Measurements from ENCODE around the gene YBX2. TPM values are rescaled to one million over a fixed set of nuclear protein-coding genes. Genes with fewer than 3 reads are reported as not detected.

The YBX2 gene
- total and polyA plus RNA-seq, 2 donors (not counting 1 experiment from before 2014, with no cell fraction given) = 0.15 to 0.22 TPM

DNA sequence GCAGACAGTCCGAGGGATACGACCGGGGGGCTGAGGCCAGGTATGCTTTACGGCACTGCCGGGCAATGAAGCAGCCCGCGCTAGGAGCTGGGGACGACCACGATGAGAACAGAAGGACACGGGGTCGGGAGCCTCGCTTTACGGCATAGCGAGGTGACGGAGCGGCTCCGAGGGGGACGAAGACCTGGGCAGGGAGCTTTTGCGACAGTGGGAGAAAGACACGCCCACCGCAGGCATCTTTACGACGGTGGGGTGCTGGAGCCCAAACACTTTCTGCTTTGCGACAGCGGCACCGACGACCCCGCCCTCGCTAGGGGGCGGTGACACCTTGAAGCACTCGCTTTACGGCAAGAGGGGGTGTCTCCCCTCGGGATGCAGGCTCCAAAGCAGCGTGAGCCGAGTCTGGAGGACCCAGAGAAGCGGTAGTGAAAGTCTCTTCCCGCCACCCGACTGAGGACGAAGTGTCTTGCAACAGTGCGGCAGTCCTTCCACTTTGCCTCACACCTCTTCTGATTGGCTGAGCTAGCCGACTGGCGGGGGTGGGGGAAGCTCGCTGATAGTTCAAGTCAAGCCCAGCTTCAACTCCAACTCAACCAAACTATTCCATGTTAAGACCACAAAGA is 35.0 kb upstream of the YBX2 start:
- TF ChIP-seq, protein P1, sequence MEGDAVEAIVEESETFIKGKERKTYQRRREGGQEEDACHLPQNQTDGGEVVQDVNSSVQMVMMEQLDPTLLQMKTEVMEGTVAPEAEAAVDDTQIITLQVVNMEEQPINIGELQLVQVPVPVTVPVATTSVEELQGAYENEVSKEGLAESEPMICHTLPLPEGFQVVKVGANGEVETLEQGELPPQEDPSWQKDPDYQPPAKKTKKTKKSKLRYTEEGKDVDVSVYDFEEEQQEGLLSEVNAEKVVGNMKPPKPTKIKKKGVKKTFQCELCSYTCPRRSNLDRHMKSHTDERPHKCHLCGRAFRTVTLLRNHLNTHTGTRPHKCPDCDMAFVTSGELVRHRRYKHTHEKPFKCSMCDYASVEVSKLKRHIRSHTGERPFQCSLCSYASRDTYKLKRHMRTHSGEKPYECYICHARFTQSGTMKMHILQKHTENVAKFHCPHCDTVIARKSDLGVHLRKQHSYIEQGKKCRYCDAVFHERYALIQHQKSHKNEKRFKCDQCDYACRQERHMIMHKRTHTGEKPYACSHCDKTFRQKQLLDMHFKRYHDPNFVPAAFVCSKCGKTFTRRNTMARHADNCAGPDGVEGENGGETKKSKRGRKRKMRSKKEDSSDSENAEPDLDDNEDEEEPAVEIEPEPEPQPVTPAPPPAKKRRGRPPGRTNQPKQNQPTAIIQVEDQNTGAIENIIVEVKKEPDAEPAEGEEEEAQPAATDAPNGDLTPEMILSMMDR (IDR thresholded peaks at IDR 0.05) = no peak
- TF ChIP-seq EZH2 (IDR thresholded peaks at IDR 0.05; ENCODE audit: borderline replicate concordance, insufficient read depth, low read depth, low read length, poor library complexity, severe bottlenecking) = no peak

More for the DNA sequence above, 35.0 kb upstream of the YBX2 start:
- intact Hi-C loops (cut with micrococcal nuclease) = loop anchor here (1.0 kb wide), 9 partner anchors 14 to 243 kb away; partner anchors contain the start of genes DVL2, EIF5A, ELP5 and GABARAP
- Histone ChIP-seq H3K4me3 (ENCODE audit: control extremely low read depth in 1 of 5, extremely low read depth in 1 of 5, insufficient read depth in 1 of 5, low read depth in 2 of 5, low read length in 4 of 5) (peak overlapping the region; percentile 65 to 92 (median 81)), H3K9ac (ENCODE audit: low read length) (peak overlapping the region; percentile 86), H3K4me2 (replicated peaks; ENCODE audit: low read depth, low read length, poor library complexity, severe bottlenecking) (peak overlapping the region; percentile 88), H4K20me1 (ENCODE audit: control insufficient read depth, insufficient read depth, low read length, poor library complexity, severe bottlenecking) (no peaks in the 10 kb centered on the region), H3K27me3 (replicated peaks in 1 of 4; ENCODE audit: control extremely low read depth in 1 of 4, control insufficient read depth in 3 of 4, insufficient read depth in 4 of 4, low read length in 3 of 4) (no peaks in the 10 kb centered on the region), H2AFZ (ENCODE audit: insufficient read depth, low read depth, low read length, poor library complexity, severe bottlenecking) (peak overlapping the region; percentile 94), H3K79me2 (ENCODE audit: control insufficient read depth, insufficient read depth, low read length) (peaks cover 26% of the 10 kb centered on the region), H3K9me3 (ENCODE audit: control extremely low read depth in 1 of 3, control insufficient read depth in 2 of 3, insufficient read depth in 1 of 3, low read length in 2 of 3) (no peaks in the 10 kb centered on the region), H3K36me3 (replicated peaks in 1 of 2; ENCODE audit: control extremely low read depth in 1 of 2, control insufficient read depth in 1 of 2, extremely low read depth in 1 of 2, insufficient read depth in 2 of 2, low read length in 1 of 2) (peaks cover 0 to 14% of the 10 kb centered on the region in 2 experiments), H3K27ac (ENCODE audit: low read length in 2 of 2) (peak overlapping the region; percentile 86 to 93), H3K4me1 (ENCODE audit: control insufficient read depth in 2 of 2, insufficient read depth in 2 of 2, low read length in 2 of 2) (peaks cover 23 to 46% of the 10 kb centered on the region in 2 donors)
- ChIA-PET CTCF (interaction anchor here (0.8 to 2.7 kb wide), 19 partner anchors 9 to 284 kb away, joined by 3 to 20 read pairs (median 5); partner anchors contain the start of genes ACADVL, DLG4, GABARAP and GPS2), POLR2A (interaction anchor here (0.6 to 2.4 kb wide), 19 partner anchors 9 to 918 kb away, joined by 3 to 18 read pairs (median 4); partner anchors contain the start of genes CD68, CTC1, CTDNEP1 and ELP5)
- peak overlapping the region; percentile 96 for H3K4me3 Mint-ChIP-seq
- no peaks in the 10 kb centered on the region for H3K9me3 Mint-ChIP-seq (ENCODE audit: insufficient read depth)
- ATAC-seq (ENCODE audit: low read depth) (peak; percentile 71), DNase-seq (peak; percentile 100)
- H3K27me3 Mint-ChIP-seq = no peaks in the 10 kb centered on the region
- under 1% methylated on average over 40 of the region's 43 CpGs for WGBS (ENCODE audit: insufficient coverage)
- H3K27ac Mint-ChIP-seq = peak overlapping the region; percentile 98
- H3K4me1 Mint-ChIP-seq = peaks cover 40% of the 10 kb centered on the region

Measured in B cell (primary cell).